HCT116 (cell line): ENCODE data around the gene CSPG4. TPM values are rescaled to one million over a fixed set of nuclear protein-coding genes. Genes with fewer than 3 reads are reported as not detected.
A peak's percentile ranks its signal among the peaks of the same experiment; 100 is the strongest.

Experiments
- ATAC-seq: fragments of 200-7000 bp; cut with Tn5 transposase; 2 replicates; pipeline ENCODE4 v1.9.1; 2020; ENCODE audit warnings: mild to moderate bottlenecking, moderate library complexity
- BruUV-seq: library from RNA; stranded (reverse); fragments of 400-500 nt; replicated peaks from 2 replicates; lab custom pipeline; 2021; lab: Mats Ljungman, UMichigan
- CTCF ChIA-PET: fragments of 300-600 bp; sonication (Branson Sonifier 250); formaldehyde crosslinking; loops from one replicate; lab custom pipeline; 2021; ENCODE audit warnings: antibody characterized with exemption; lab: Charles Lee
- POLR2A ChIA-PET: fragments of 300-600, 350-600 bp; sonication (Branson Sonifier 250); formaldehyde crosslinking; loops from one replicate; lab custom pipeline; 2021; ENCODE audit warnings: antibody characterized with exemption; lab: Charles Lee
- RAD21 ChIA-PET, 2 experiments: fragments of 300-600 bp; sonication (Branson Sonifier 250); formaldehyde crosslinking; loops; one replicate each; lab custom pipeline; 2023; ENCODE audit warnings: low total read pairs in 2 of 2; ENCODE audit not compliant: uncharacterized antibody in 2 of 2, unreplicated experiment in 2 of 2, low non-redundant PET in 1 of 2; lab: Charles Lee
- DNase-seq: peaks from one replicate; pipeline ENCODE4 v3.0.0-alpha.2; 2010; ENCODE audit warnings: low read depth, low spot score
- H2AFZ ChIP-seq: fragments of 200-600 bp; shearing (Covaris generic), sonication (generic); 2 replicates; pipeline ENCODE4 v1.6.1; 2017; ENCODE audit warnings: low read depth, mixed run types, mixed read lengths, antibody characterized with exemption, low read length; ENCODE audit not compliant: poor library complexity, severe bottlenecking
- H3K27ac ChIP-seq: 2 replicates; pipeline ENCODE4 v1.5.1; 2012; ENCODE audit warnings: low read depth, low read length
- H3K27me3 ChIP-seq: fragments of 200-600 bp; sonication (generic); 2 replicates; pipeline ENCODE4 v1.6.1; 2016; ENCODE audit warnings: mixed run types, low read length, mixed read lengths; ENCODE audit not compliant: insufficient read depth
- H3K36me3 ChIP-seq, 2 experiments: fragments of 200-500 bp in 1 of 2; fragments of 200-600 bp in 1 of 2; sonication (Bioruptor generic) in 1 of 2; sonication (generic) in 1 of 2; 2 replicates each; pipeline versions ENCODE4 v1.5.1 to v1.6.1; 2014 to 2016; ENCODE audit warnings: low read length in 2 of 2, inconsistent platforms in 1 of 2, mixed read lengths in 1 of 2, mixed run types in 1 of 2; ENCODE audit not compliant: insufficient read depth in 2 of 2, control insufficient read depth in 1 of 2
- H3K4me1 ChIP-seq, 2 experiments: fragments of 200-600 bp in 1 of 2; sonication (generic) in 1 of 2; 2 replicates each; pipeline versions ENCODE4 v1.5.1 to v1.6.1; 2012 to 2017; ENCODE audit warnings: low read length in 2 of 2, inconsistent platforms in 1 of 2, mild to moderate bottlenecking in 1 of 2, mixed read lengths in 1 of 2, mixed run types in 1 of 2, moderate library complexity in 1 of 2; ENCODE audit not compliant: insufficient read depth in 2 of 2, control insufficient read depth in 1 of 2
- H3K4me2 ChIP-seq: fragments of 200-600 bp; sonication (generic); 2 replicates; pipeline ENCODE4 v1.6.1; 2017; ENCODE audit warnings: mixed run types, low read length, mixed read lengths
- H3K4me3 ChIP-seq, 2 experiments: fragments of 200-600 bp in 1 of 2; sonication (generic) in 1 of 2; replicated peaks in 1 of 2; 2 replicates each; pipeline ENCODE4 v1.5.1; 2011 to 2016; ENCODE audit warnings: low read length in 2 of 2, control low read depth in 1 of 2, low read depth in 1 of 2, mild to moderate bottlenecking in 1 of 2, mixed read lengths in 1 of 2, mixed run types in 1 of 2
- H3K79me2 ChIP-seq: fragments of 200-600 bp; sonication (generic); 2 replicates; pipeline ENCODE4 v1.6.1; 2017; ENCODE audit warnings: mild to moderate bottlenecking, mixed run types, low read length, moderate library complexity, mixed read lengths; ENCODE audit not compliant: insufficient read depth
- H3K9ac ChIP-seq: fragments of 200-600 bp; sonication (generic); 2 replicates; pipeline ENCODE4 v1.6.1; 2016; ENCODE audit warnings: low read length, mixed read lengths
- H3K9me2 ChIP-seq: fragments of 200-600 bp; sonication (generic), shearing (Covaris generic); 2 replicates; pipeline ENCODE4 v1.6.1; 2017; ENCODE audit warnings: mixed run types, mild to moderate bottlenecking, moderate library complexity; ENCODE audit not compliant: insufficient read depth
- H3K9me3 ChIP-seq, 2 experiments: fragments of 200-500 bp in 1 of 2; fragments of 200-600 bp in 1 of 2; sonication (Bioruptor generic) in 1 of 2; sonication (generic) in 1 of 2; 2 replicates each; pipeline ENCODE4 v1.6.1; 2014 to 2017; ENCODE audit warnings: low read length in 2 of 2, mixed read lengths in 2 of 2, inconsistent platforms in 1 of 2, low read depth in 1 of 2, mild to moderate bottlenecking in 1 of 2, mixed run types in 1 of 2, moderate library complexity in 1 of 2; ENCODE audit not compliant: control insufficient read depth in 1 of 2, insufficient read depth in 1 of 2
- H4K20me1 ChIP-seq: fragments of 200-600 bp; sonication (generic), shearing (Covaris generic); 2 replicates; pipeline ENCODE4 v1.6.1; 2017; ENCODE audit warnings: mixed run types, mild to moderate bottlenecking, moderate library complexity; ENCODE audit not compliant: insufficient read depth
- CBX3 ChIP-seq: IDR thresholded peaks from 2 replicates; pipeline ENCODE4 v1.6.1; 2012; ENCODE audit warnings: low read depth
- CEBPB ChIP-seq: IDR thresholded peaks from 2 replicates; pipeline ENCODE4 v1.6.1; 2012; ENCODE audit warnings: low read depth
- CTCF ChIP-seq, 3 experiments: fragments of 200-600 bp in 1 of 3; sonication (generic) in 1 of 3; IDR thresholded peaks in 2 of 3; conservative IDR thresholded peaks in 1 of 3; 2 replicates each; pipeline ENCODE4 v1.5.1; 2012 to 2017; ENCODE audit warnings: low read depth in 2 of 3, low read length in 2 of 3, antibody characterized with exemption in 1 of 3, borderline replicate concordance in 1 of 3, control low read depth in 1 of 3, mild to moderate bottlenecking in 1 of 3, mixed read lengths in 1 of 3, mixed run types in 1 of 3, moderate library complexity in 1 of 3; ENCODE audit not compliant: insufficient read depth in 1 of 3
- EGR1 ChIP-seq: IDR thresholded peaks from 2 replicates; pipeline ENCODE4 v1.6.1; 2012; ENCODE audit warnings: low read depth
- EZH2phosphoT487 ChIP-seq: fragments of 200-600 bp; IDR thresholded peaks from 2 replicates; pipeline ENCODE4 v1.6.1; 2018; ENCODE audit warnings: antibody characterized with exemption, borderline replicate concordance
- JUND ChIP-seq: IDR thresholded peaks from 2 replicates; pipeline ENCODE4 v1.6.1; 2012
- MAX ChIP-seq: IDR thresholded peaks from 2 replicates; pipeline ENCODE4 v1.6.1; 2012
- POLR2A ChIP-seq: IDR thresholded peaks from 2 replicates; pipeline ENCODE4 v1.7.0; 2011; ENCODE audit warnings: borderline replicate concordance; ENCODE audit not compliant: insufficient read depth, insufficient read length; ENCODE audit errors: extremely low read depth
- POLR2AphosphoS5 ChIP-seq: IDR thresholded peaks from 2 replicates; pipeline ENCODE4 v1.6.1; 2011; ENCODE audit warnings: mild to moderate bottlenecking, low read depth, low read length, moderate library complexity
- REST ChIP-seq: IDR thresholded peaks from 2 replicates; pipeline ENCODE4 v1.6.1; 2012; ENCODE audit warnings: low read depth
- SRF ChIP-seq: IDR thresholded peaks from 2 replicates; pipeline ENCODE4 v1.6.1; 2012; ENCODE audit warnings: low read depth
- TCF7L2 ChIP-seq: IDR thresholded peaks from 2 replicates; pipeline ENCODE4 v1.7.0; 2011; ENCODE audit warnings: borderline replicate concordance, inconsistent platforms; ENCODE audit not compliant: insufficient read depth, insufficient read length; ENCODE audit errors: extremely low read depth
- YY1 ChIP-seq: IDR thresholded peaks from 2 replicates; pipeline ENCODE4 v1.6.1; 2011; ENCODE audit warnings: low read length, low read depth, moderate library complexity, mild to moderate bottlenecking; ENCODE audit not compliant: insufficient replicate concordance; ENCODE audit errors: extremely low read depth
- ZBTB33 ChIP-seq: IDR thresholded peaks from 2 replicates; pipeline ENCODE4 v1.6.1; 2011; ENCODE audit warnings: mild to moderate bottlenecking, low read length, moderate library complexity; ENCODE audit not compliant: insufficient replicate concordance; ENCODE audit errors: extremely low read depth
- ZFX ChIP-seq: fragments of 450-650 bp; IDR thresholded peaks from 2 replicates; pipeline ENCODE4 v1.6.1; 2017
- ZNF274 ChIP-seq: fragments of 200-500 bp; sonication (Bioruptor generic); IDR thresholded peaks from 2 replicates; pipeline ENCODE4 v1.6.1; 2014; ENCODE audit warnings: mild to moderate bottlenecking, low read depth, low read length, inconsistent platforms
- intact Hi-C: fragments of 100-400 bp; cut with micrococcal nuclease; formaldehyde crosslinking; loops from 2 replicates; pipeline ENCODE4 v1.10.0; 2022
- total RNA-seq: library from RNA; stranded (reverse); gene quantifications from one replicate; pipeline ENCODE4 v1.2.1, GENCODE V29; 2021; ENCODE audit not compliant: unreplicated experiment

Gene CSPG4
- total RNA-seq, 1 experiment from 2014 or later: 18.1 TPM

GRCh38 chr15:75639709-75640482 lies 72.8 kb downstream of the CSPG4 start, which contains the start of gene IMP3:
Gene IMP3, minus strand, starts transcription at chr15:75640224. Its CDS starts 56 bp downstream, at chr15:75640168.
- Histone ChIP-seq H3K4me3 (peak within 1 kb of the TSS; percentile 95 to 97), H4K20me1 (peaks cover 15% of the 10 kb centered on the region; the same call in 1 of the 2 replicates), H3K27ac (peak within 1 kb of the TSS; percentile 97), H3K4me1 (peaks cover 12 to 53% of the 10 kb centered on the region in 2 experiments), H3K9me3 (no peaks in the 10 kb centered on the region), H3K4me2 (peak within 1 kb of the TSS; percentile 98), H2AFZ (no peak within 1 kb of the TSS), H3K36me3 (0 out of 4 replicates have a peak, but pooled peaks cover 0 to 5% of the 10 kb centered on the region in 2 experiments), H3K9ac (peak within 1 kb of the TSS; percentile 98), H3K27me3 (no peaks in the 10 kb centered on the region), H3K79me2 (peaks cover 36% of the 10 kb centered on the region), H3K9me2 (no peaks in the 10 kb centered on the region)
- peak; percentile 95 for DNase-seq
- RAD21 ChIA-PET: interaction anchor here (1.1 to 2.0 kb wide), 5 partner anchors 184 to 272 kb away, joined by 3 to 8 read pairs (median 3); partner anchors contain the start of gene MAN2C1 (in 1 of the 2)
- POLR2A ChIA-PET: interaction anchor here (0.6 to 5.1 kb wide), 12 partner anchors 8 to 702 kb away, joined by 3 to 35 read pairs (median 4); partner anchors contain the start of genes COX5A, MAN2C1, SIN3A and SNUPN
- intact Hi-C loops: loop anchor here (1.0 to 2.0 kb wide), 5 partner anchors 15 to 272 kb away; partner anchors contain the start of genes MAN2C1, SIN3A and SNUPN
- ATAC-seq: peak; percentile 90
- CTCF ChIA-PET: interaction anchor here (1.3 to 2.2 kb wide), 7 partner anchors 12 to 272 kb away, joined by 3 to 21 read pairs (median 7); partner anchors contain the start of genes MAN2C1, SIN3A and SNUPN
- BruUV-seq: no TSS peak
- TF ChIP-seq CTCF (IDR thresholded peaks at IDR 0.05 in 2 of 3, conservative IDR thresholded peaks at IDR 0.05 in 1 of 3; ENCODE audit: borderline replicate concordance in 1 of 3, insufficient read depth in 1 of 3, low read depth in 2 of 3, low read length in 2 of 3) (no peak), CEBPB (no peak), TCF7L2 (peak; percentile 33), CBX3 (no peak), POLR2A (peak; percentile 97), POLR2AphosphoS5 (peak; percentile 98), JUND (no peak), SRF (no peak), EZH2phosphoT487 (no peak), ZFX (peak; percentile 56; the same call in 1 of the 2 replicates), ZBTB33 (peak; percentile 94), YY1 (peak; percentile 84), EGR1 (no peak), MAX (no peak), ZNF274 (no peak), REST (no peak)
